NCI-H345 treated with DMSO at 0.1 percent for 48 hours (cell line): ENCODE data around the gene P3H2.
"Not testable (repeated sequence)": the region's sequence is repeated elsewhere in the genome, so short reads cannot be mapped to it uniquely, and the experiment has no call there.

Source experiments
- DNase-seq: peaks from one replicate; lab custom pipeline; 2025; ENCODE audit not compliant: unreplicated experiment; lab: John Stamatoyannopoulos, UW

Gene P3H2

GRCh38 chr3:190088890-190089289 lies 31.8 kb downstream of the P3H2 start:
- DNase-seq, result no peak

DNA sequence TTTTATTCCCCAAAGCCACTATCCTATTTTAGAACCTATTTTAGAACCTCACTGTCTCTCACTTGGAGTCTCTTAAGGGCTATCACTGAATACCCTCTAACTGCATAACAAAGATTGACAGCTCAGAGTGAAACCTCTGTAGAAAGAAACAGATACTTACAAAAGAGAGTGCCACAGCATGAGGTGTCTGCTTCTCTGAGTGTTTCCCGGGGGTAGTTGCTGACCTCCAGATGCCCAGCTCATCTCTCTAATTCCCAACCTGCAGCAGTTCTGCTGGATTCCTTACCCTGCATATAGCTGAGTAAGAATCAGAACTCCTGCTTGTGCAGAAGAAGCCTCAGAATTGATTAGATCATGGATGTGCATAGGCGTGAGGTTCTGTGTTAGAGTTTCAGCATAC lies 34.5 kb downstream of the P3H2 start:
- no peak for DNase-seq

DNA sequence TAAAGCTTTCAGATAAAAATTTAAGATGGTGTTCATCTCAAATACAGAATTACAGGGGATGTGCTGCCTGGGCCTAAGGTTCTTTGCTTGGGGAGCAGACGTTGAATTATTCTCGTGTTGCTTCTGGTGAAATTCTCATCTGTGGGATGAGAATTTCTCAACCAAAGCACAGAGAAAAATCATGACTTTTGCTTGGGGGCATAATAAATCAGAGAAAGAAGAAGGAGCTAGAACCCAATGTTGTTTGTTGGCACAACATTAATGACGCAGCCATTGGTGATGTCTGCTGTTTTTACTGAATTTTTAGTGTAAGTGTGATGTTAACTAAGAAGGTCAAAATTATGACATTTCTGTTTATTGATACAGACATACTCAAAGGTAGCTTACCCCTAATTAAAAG lies 35.7 kb downstream of the P3H2 start:
- DNase-seq, result no peak

DNA sequence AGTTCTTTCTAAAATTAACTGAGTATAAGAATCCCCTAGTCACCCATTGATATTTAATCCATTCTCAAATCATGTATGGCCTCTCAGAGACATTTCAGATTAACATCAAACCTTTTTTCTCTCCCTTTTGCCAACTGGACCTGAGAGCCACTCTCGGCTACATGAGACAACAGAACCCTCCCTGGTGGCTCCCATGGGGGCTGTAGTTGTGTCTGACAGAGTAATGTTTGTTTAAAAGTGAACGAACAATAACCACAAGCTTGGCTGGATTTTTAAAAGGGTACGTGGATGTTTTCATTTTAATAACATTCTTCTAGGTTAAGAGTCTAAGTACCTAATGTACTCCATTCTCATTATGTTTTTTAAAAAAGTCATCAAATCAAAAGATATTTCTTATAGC lies 37.1 kb downstream of the P3H2 start:
- peak; percentile 1 for DNase-seq

DNA sequence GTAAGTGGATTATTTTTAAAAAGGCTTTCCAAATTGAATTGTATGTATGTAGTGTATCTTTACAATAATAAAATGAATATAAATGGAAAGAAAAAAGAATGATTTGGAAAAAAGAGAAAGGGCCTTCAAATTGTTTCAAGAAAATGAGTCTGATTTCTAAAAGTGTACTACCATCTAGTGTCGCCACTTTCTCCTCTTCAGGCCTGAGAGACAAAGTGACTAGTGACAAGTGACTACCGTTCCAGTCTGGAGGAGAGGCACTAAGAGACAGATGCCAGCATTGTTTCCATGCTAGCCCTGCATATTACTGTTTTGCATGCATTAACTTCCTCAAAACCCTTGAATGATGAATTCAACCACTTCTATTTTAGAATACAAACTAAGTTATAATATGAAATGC lies 39.3 kb downstream of the P3H2 start:
- DNase-seq, result no peak

DNA sequence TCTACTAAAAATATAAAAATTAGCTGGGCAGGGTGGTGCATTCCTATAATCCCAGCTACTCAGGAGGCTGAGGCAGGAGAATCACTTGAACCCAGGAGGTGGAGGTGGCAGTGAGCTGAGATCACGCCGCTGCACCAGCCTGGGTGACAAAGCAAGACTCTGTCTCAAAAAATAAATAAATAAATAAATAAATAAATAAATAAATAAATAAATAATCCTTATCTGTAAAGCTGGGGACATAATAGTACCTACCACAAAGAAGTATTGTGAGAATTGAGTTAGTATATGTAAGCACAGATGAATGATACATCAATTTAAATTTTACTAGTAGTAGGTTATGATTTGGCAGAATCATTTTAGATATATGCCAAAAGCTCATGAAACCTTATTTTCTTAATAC lies 41.5 kb downstream of the P3H2 start:
- not testable (repeated sequence) for DNase-seq

DNA sequence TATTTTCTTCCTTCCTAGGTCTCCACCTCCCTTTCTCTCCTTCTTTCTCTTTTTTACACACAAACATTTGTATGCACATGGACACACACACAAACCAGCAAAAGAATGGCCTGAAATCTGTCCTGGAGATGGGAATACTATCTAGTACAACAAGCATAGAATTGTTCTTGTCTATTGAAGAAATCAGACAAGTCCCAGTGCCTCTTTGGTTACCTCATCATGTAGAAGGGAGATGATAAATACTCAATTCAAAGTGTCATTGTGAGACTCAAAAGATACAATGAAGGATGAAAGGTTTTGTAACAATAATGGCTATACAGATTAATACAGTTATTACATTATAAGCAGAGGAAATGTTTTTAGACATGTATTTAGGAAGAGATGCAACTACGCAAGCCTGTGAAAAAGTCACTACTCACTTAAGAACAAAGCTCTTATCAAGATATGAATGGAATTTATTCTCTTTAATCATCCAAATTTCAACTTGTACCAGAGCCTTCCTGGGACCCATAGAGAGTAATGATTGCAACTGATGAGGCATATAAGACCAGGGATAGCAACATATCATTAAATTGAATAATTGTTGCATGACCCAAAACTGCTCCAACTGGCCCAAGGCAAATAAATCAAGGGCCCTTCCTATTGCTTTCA lies 43.2 kb downstream of the P3H2 start:
- DNase-seq, result no peak

DNA sequence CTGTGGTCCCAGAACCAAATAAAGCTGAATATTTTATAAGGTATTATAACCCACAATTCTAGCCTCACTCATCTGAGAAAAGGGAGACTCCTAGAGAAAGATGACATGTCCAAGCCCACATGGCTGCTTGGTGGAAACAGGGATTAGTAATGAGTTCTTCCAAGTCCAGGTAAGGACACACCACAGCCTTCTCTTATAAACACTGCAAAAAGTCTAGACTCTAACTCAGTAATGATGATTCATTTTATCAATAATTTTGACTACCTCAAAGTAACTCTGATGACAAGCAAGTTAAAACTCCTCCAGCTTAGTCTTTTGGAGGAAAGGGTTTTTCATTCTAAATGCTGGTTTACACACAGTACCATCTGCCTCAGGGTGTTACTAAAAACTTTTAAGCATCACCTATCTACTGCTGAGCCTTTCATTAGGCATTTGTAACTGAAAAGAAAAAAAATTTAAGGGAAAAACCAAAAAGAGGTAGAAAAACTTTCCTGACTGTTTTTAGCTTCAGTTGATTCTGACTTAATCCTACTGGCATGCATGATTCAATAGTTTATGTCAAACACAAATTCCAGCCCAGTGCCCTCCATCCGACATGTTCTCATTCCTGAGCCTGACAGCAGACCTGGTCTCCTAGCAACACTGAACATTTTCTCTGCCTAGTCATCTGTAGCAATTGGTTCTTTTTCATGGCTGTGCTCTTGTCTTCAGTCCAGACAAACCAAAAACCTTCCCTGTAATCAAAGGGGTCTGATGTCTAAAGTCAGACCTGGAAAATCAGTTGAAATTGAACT lies 43.9 kb downstream of the P3H2 start:
- DNase-seq, result no peak

- DNase-seq, result no peak
These were observed 44.6 kb downstream of the P3H2 start for GRCh38 chr3:190076136-190076535.

DNA sequence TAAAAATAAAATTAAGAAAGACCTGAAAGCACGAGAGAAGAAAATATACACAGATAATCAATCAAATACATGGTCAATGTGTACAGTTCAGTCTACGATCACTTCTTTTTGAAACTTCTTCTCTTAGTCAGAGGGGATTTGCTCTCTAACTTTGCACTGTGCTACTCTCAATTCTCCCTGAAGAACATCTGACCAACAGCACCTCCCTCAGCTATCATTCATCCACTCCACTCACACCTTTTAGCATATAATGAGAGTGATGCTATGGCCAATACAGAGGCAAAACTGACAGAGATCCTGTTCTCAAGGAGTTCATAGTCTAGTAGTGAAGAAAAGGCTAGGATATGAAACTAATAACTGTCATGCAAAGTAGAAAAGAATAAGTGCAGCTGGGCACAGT lies 45.9 kb downstream of the P3H2 start:
- DNase-seq, result no peak

GRCh38 chr3:190073264-190074008 lies 47.3 kb downstream of the P3H2 start:
- no peak for DNase-seq

GRCh38 chr3:190072856-190073255 lies 47.8 kb downstream of the P3H2 start:
- no peak for DNase-seq

GRCh38 chr3:190071921-190072320 lies 48.8 kb downstream of the P3H2 start:
- DNase-seq, result not testable (repeated sequence)

DNA sequence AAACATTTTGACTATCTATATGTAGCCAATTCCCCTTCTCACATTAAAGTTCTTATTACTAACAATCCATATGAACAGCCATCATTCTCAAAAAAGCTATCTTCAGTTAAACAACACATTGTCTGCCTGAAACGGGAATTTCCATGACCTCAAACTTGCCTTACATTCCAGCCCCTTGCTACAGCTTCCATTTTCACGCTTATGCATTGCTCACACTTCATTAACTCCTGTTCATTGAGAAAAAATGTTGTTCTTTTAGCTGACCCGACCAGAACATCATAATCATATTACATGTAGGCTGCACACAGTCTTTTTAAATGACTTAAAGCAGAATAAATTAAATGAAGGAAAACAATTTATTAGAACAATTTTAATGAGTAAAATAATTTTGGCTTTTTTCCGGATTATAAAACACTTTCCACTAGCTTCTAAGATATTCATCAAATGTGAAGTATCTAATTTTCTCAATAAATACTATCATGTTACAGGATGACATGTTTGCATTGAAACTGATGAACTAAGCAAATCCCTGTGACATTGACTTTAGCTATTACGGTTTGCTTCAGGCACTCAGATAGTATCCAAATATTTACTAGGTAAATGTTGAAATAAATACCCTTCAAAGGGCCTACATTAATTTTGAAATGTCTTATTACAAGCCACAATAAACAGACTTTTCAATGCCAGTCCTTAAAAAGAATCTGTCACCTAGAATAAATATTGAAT lies 49.9 kb downstream of the P3H2 start:
- DNase-seq, result no peak

DNA sequence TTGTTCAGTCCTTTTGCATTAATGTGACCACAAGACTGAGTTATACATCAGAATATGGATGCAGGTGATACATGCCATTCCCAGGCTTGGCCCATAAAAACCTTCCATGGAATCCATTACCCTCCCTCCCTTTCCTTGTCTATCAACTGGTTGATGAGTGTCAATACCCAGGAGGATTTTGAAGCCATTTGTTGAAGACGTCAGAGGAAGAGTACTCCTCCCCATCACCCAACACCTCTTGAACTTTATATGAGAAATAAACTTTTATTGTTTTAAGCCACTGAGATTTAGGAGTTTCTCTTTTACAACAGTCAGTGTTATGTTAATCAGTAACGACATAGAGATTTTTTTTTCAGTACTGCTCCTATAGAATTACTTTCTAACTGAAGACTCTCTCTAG lies 55.5 kb downstream of the P3H2 start:
- no peak for DNase-seq

GRCh38 chr3:190064659-190065058 lies 56.0 kb downstream of the P3H2 start:
- no peak for DNase-seq

- DNase-seq, result no peak
These were observed 56.6 kb downstream of the P3H2 start for GRCh38 chr3:190064112-190064511.

GRCh38 chr3:190063490-190063889 lies 57.2 kb downstream of the P3H2 start:
- no peak for DNase-seq

DNA sequence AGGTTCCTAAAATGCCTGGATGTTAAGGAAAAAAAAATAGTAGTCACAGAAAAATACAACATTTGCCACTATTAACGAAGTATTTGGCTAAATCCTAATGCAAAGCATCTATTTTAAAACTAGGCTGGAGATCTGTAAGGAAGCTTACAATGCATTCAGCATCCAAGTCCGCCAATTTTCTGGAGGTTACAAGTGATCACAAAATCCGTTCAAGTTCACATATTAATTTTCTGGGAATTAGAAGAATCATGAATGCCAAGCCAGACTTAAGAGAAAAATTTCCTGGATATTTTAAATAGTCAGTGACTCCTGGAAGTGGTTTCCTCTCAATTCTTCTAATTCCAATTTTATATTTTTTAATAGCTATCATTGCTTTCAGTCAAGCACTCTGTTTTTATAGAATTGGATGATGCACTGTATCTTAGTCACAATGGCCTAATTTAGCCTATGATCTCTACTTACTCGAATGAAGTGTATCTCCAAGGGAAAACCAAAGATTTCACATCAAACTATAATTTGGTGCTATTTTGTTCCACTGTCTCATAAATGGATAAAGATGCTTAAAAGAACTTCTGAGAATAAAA lies 60.4 kb downstream of the P3H2 start:
- DNase-seq, result no peak

GRCh38 chr3:190059242-190059590 lies 61.5 kb downstream of the P3H2 start:
- no peak for DNase-seq
